ENCODE data around the gene IRX5. TPM values are rescaled to one million over a fixed set of nuclear protein-coding genes. Genes with fewer than 3 reads are reported as not detected.

The IRX5 gene
- polyA plus RNA-seq, 1 experiment = not detected

DNA sequence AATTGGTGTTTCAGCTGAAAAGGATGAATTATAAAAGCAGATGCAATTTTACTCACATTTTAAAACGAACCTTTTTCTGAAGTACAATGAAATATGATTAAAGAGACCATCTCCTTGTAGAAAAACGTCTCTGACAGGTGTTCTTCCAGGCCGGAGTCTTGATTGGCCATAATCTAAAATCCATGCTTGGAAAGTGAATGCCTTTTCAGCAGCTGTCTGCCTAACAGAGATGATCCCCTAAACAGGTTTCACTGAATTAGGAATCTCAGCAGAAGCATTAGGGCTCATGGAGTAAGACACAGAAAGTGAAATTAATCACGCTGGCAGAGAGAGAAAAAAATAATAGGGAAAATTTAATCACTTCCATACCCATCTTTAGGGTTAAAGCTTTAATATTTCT lies 39.3 kb upstream of the IRX5 start:
- ChIA-PET CTCF (no interaction called here), POLR2A (no interaction called here)
- Histone ChIP-seq H3K9me3 (ENCODE audit: control insufficient read depth, insufficient read depth, low read length) (peaks cover 4% of the 10 kb centered on the region; the same call in 1 of the 2 replicates), H3K27me3 (ENCODE audit: control insufficient read depth, insufficient read depth, low read length) (no peaks in the 10 kb centered on the region), H3K27ac (ENCODE audit: low read depth, low read length) (no peak overlapping the region), H3K4me3 (ENCODE audit: low read depth, low read length) (no peak overlapping the region)
- no peak for DNase-seq (ENCODE audit: low read depth, low spot score)
- TF ChIP-seq, protein P1, sequence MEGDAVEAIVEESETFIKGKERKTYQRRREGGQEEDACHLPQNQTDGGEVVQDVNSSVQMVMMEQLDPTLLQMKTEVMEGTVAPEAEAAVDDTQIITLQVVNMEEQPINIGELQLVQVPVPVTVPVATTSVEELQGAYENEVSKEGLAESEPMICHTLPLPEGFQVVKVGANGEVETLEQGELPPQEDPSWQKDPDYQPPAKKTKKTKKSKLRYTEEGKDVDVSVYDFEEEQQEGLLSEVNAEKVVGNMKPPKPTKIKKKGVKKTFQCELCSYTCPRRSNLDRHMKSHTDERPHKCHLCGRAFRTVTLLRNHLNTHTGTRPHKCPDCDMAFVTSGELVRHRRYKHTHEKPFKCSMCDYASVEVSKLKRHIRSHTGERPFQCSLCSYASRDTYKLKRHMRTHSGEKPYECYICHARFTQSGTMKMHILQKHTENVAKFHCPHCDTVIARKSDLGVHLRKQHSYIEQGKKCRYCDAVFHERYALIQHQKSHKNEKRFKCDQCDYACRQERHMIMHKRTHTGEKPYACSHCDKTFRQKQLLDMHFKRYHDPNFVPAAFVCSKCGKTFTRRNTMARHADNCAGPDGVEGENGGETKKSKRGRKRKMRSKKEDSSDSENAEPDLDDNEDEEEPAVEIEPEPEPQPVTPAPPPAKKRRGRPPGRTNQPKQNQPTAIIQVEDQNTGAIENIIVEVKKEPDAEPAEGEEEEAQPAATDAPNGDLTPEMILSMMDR (IDR thresholded peaks at IDR 0.05; ENCODE audit: low read depth, low read length) = no peak

DNA sequence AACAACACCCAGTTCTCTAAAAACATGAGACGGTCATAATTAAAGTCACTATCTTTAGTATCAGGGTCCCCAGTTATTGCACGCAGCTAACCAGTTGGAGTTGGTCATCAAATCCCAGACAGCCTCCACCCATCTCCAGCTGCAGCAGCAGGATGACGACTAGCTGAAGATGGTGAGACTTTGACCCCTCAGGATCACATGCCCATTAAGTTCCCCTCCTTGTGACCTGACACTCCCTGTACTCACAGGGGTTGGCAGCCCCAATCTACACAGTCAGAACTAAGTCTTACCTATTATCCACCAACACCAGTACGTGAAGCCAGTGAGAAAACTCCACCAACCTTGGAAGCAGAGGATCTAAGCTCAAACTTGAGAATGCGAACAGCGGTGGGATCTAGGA lies 37.7 kb upstream of the IRX5 start:
- TF ChIP-seq, protein P1 (IDR thresholded peaks at IDR 0.05; ENCODE audit: low read depth, low read length) = no peak
- Histone ChIP-seq H3K27ac (ENCODE audit: low read depth, low read length) (no peak overlapping the region), H3K27me3 (ENCODE audit: control insufficient read depth, insufficient read depth, low read length) (no peaks in the 10 kb centered on the region), H3K4me3 (ENCODE audit: low read depth, low read length) (no peak overlapping the region), H3K9me3 (ENCODE audit: control insufficient read depth, insufficient read depth, low read length) (peaks cover 4% of the 10 kb centered on the region; the same call in 1 of the 2 replicates)
- ChIA-PET POLR2A (no interaction called here), CTCF (no interaction called here)
- no peak for DNase-seq (ENCODE audit: low read depth, low spot score)

DNA sequence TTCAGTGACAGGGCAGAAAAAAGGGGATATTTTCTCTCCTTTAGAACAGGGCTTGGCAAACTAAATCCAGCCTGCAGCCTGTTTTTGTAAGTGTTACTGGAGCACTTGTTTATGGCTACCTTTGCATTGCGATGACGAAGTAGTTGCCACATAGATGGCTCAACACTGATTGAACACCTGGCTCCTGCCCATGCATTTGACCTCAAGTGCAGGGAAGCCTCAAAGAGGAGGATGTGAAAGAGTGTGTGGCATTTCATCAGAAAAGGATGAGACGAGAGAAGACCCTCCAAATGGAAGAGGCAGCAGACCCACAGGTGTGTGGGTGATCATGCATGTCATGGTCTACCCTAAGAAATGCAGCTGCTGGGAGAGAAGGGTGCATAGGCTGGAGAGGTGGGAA lies 32.7 kb upstream of the IRX5 start:
- ChIA-PET CTCF (no interaction called here), POLR2A (no interaction called here)
- TF ChIP-seq, protein P1 (IDR thresholded peaks at IDR 0.05; ENCODE audit: low read depth, low read length) = no peak
- H3K4me3 ChIP-seq (ENCODE audit: low read depth, low read length) = no peak overlapping the region
- H3K27ac ChIP-seq (ENCODE audit: low read depth, low read length) = no peak overlapping the region
- H3K27me3 ChIP-seq (ENCODE audit: control insufficient read depth, insufficient read depth, low read length) = no peaks in the 10 kb centered on the region
- DNase-seq (ENCODE audit: low read depth, low spot score) = no peak
- no peaks in the 10 kb centered on the region; the same call in none of the 2 replicates for H3K9me3 ChIP-seq (ENCODE audit: control insufficient read depth, insufficient read depth, low read length)

DNA sequence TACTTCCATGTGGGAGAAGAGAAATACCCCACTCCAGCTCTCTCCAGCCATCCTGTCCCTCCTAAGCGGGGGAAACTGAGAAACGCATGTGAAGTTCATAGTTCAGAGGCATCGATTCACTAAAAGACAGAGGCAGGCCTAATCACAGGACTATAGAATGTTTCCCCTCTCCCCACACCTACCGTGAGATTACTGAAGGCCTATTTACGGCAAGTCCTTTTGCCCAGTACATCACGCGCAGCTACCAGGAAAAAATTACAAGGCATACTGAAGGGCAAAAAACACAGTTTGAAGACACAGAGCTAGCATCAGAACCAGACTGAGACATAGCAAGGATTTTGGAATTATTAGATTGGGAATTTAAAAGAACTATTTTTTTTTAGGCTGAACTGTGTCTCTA lies 29.1 kb upstream of the IRX5 start:
- TF ChIP-seq, protein P1 (IDR thresholded peaks at IDR 0.05; ENCODE audit: low read depth, low read length) = no peak
- H3K9me3 ChIP-seq (ENCODE audit: control insufficient read depth, insufficient read depth, low read length) = no peaks in the 10 kb centered on the region; the same call in none of the 2 replicates
- H3K4me3 ChIP-seq (ENCODE audit: low read depth, low read length) = no peak overlapping the region
- CTCF ChIA-PET = no interaction called here
- no peaks in the 10 kb centered on the region for H3K27me3 ChIP-seq (ENCODE audit: control insufficient read depth, insufficient read depth, low read length)
- H3K27ac ChIP-seq (ENCODE audit: low read depth, low read length) = no peak overlapping the region
- no peak for DNase-seq (ENCODE audit: low read depth, low spot score)
- POLR2A ChIA-PET = no interaction called here

DNA sequence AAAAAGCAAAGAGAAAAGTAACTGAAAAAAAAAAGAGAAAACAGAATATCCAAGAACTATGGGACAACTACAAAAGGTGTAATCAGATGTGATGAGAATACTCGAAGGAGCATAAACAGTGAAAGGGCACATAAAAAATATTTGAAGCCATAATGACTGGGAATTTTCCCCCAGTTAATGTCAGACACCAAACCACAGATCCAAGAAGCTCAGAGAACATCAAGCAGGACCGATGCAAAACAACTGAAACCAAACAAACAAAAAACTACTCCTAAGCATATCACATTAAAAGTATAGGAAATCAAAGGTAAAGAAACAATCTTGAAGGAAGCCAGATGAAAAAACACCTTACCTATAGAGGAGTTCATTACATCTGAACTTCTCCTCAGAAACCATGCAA lies 27.6 kb upstream of the IRX5 start:
- ChIA-PET CTCF (interaction anchor here (0.5 kb wide), 1 partner anchor 1521 kb away, joined by 4 read pairs; no protein-coding TSS in a partner anchor), POLR2A (no interaction called here)
- no peak overlapping the region for H3K4me3 ChIP-seq (ENCODE audit: low read depth, low read length)
- TF ChIP-seq, protein P1 (IDR thresholded peaks at IDR 0.05; ENCODE audit: low read depth, low read length) = no peak
- no peaks in the 10 kb centered on the region; the same call in none of the 2 replicates for H3K9me3 ChIP-seq (ENCODE audit: control insufficient read depth, insufficient read depth, low read length)
- no peaks in the 10 kb centered on the region for H3K27me3 ChIP-seq (ENCODE audit: control insufficient read depth, insufficient read depth, low read length)
- DNase-seq (ENCODE audit: low read depth, low spot score) = no peak
- H3K27ac ChIP-seq (ENCODE audit: low read depth, low read length) = no peak overlapping the region

All from AG04450 (cell line).